GM12892 (cell line): ENCODE data around the gene OVCH1.

Experiments used
- POLR2A ChIP-seq: IDR thresholded peaks from 2 replicates; pipeline ENCODE4 v1.6.1; 2011; ENCODE audit warnings: low read depth, low read length, control low read depth
- TAF1 ChIP-seq: IDR thresholded peaks from 2 replicates; pipeline ENCODE4 v1.6.1; 2011; ENCODE audit warnings: low read depth, mild to moderate bottlenecking, control low read depth, low read length, borderline replicate concordance

DNA sequence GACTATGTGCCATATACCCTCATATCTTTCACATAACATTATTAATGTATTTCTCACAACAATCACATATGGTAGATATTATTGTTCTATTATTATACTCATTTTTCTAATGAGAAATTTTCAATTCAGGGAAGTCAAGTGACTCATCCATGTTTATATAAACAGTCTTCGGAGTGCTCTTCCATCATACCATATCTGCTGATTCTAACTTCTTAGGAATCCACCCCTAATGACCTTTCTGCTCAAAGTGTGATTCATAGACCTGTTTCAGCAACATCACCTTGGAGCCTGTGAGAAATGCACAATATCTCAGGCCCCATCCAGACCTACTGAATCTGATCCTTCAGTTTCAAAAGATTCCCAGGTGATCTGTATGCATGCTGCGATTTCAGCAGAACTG is 39.8 kb upstream of the OVCH1 start:
- no peak for TF ChIP-seq POLR2A
- no peak for TF ChIP-seq TAF1
